Esophagus squamous epithelium (tissue), 5 donors: ENCODE measurements around the gene PFKP. TPM values are rescaled to one million over a fixed set of nuclear protein-coding genes. Genes with fewer than 3 reads are reported as not detected.

Experiments used
- DNase-seq: peaks from one replicate; lab custom pipeline; 2025; lab: John Stamatoyannopoulos, UW
- H3K27ac ChIP-seq, 4 donors: fragments of 200-600 bp; sonication (generic); one replicate each; pipeline ENCODE4 v1.5.1; 2016 to 2019; ENCODE audit warnings: mild to moderate bottlenecking in 1 of 4
- H3K27me3 ChIP-seq, 4 donors: fragments of 200-600 bp; sonication (generic); 1 replicate in 3 of 4; 2 replicates in 1 of 4; pipeline versions ENCODE4 v1.5.1 to v1.6.0; 2017 to 2021; ENCODE audit warnings: antibody characterized with exemption in 1 of 4
- H3K36me3 ChIP-seq, 3 donors: fragments of 200-600 bp; sonication (generic); one replicate each; pipeline ENCODE4 v1.5.1; 2016 to 2019
- H3K4me1 ChIP-seq, 3 donors: fragments of 200-600 bp; sonication (generic); one replicate each; pipeline ENCODE4 v1.5.1; 2017 to 2019
- H3K4me3 ChIP-seq, 4 donors: fragments of 200-600 bp; sonication (generic); 1 replicate in 3 of 4; 2 replicates in 1 of 4; pipeline ENCODE4 v1.5.1; 2016 to 2019; ENCODE audit warnings: mild to moderate bottlenecking in 2 of 4, moderate library complexity in 1 of 4
- H3K9me3 ChIP-seq, 3 donors: fragments of 200-600 bp; sonication (generic); one replicate each; pipeline ENCODE4 v1.5.1; 2016 to 2019
- CTCF ChIP-seq, 6 experiments: fragments of 450-650 bp in 4 of 6; fragments of 200-600 bp in 2 of 6; sonication (generic) in 2 of 6; IDR thresholded peaks; one replicate each; pipeline ENCODE4 v1.5.1; 2016 to 2019; ENCODE audit warnings: antibody characterized with exemption in 6 of 6, mild to moderate bottlenecking in 4 of 6, moderate library complexity in 4 of 6
- POLR2A ChIP-seq, 4 donors: fragments of 450-650 bp; IDR thresholded peaks; one replicate each; pipeline ENCODE4 v1.6.1; 2017; ENCODE audit warnings: antibody characterized with exemption in 4 of 4, mild to moderate bottlenecking in 4 of 4, moderate library complexity in 3 of 4
- WGBS, 2 donors: methylation state at CpG; one replicate each; pipeline ENCODE4 v1.1.5; 2018; 5-methylcytosine and 5-hydroxymethylcytosine counted together
- intact Hi-C: fragments of 100-400 bp; cut with DNase I; formaldehyde crosslinking; loops from one replicate; pipeline ENCODE4 v1.15.0; 2022
- total RNA-seq, 4 donors: library from RNA; depleted of rRNA; stranded (reverse); fragments of >200 nt; gene quantifications; one replicate each; pipeline ENCODE4 v1.1.0, GENCODE V29; 2016
- donor health status: DM: yes; HTN: yes; CAD: no.

Gene PFKP
- total RNA-seq, 4 donors from 2014 or later = 69.7 to 94.0 (median 86.4) TPM

GRCh38 chr10:3106928-3107425 lies 39.6 kb downstream of the PFKP start:
- Histone ChIP-seq H3K27me3 (no peaks in the 10 kb centered on the region), H3K27ac (peak overlapping the region; percentile 82 to 90 (median 88)), H3K9me3 (no peaks in the 10 kb centered on the region), H3K4me3 (peak overlapping the region in 2 of 4 donors; percentile 20 to 46), H3K4me1 (peaks cover 14 to 76% (median 33%) of the 10 kb centered on the region in 3 donors), H3K36me3 (peaks cover 7 to 79% (median 20%) of the 10 kb centered on the region in 3 donors)
- 22 to 37% methylated on average over 4 of the region's 5 CpGs for WGBS, 2 donors
- DNase-seq = no peak
- intact Hi-C loops = no loop called here
- TF ChIP-seq POLR2A (IDR thresholded peaks at IDR 0.05) (no peak), CTCF (IDR thresholded peaks at IDR 0.05) (no peak)

GRCh38 chr10:3107426-3107961 lies 40.1 kb downstream of the PFKP start:
- Histone ChIP-seq H3K4me1 (peaks cover 12 to 73% (median 33%) of the 10 kb centered on the region in 3 donors), H3K36me3 (peaks cover 7 to 81% (median 20%) of the 10 kb centered on the region in 3 donors), H3K9me3 (no peaks in the 10 kb centered on the region), H3K27ac (peak overlapping the region; percentile 82 to 90 (median 88)), H3K27me3 (no peaks in the 10 kb centered on the region), H3K4me3 (peak overlapping the region in 2 of 4 donors; percentile 20 to 46)
- TF ChIP-seq POLR2A (IDR thresholded peaks at IDR 0.05) = peak in 1 of 4 donors; percentile 13
- no peak for TF ChIP-seq CTCF (IDR thresholded peaks at IDR 0.05)
- WGBS, 2 donors = 15 to 62% methylated on average over 16 to 20 of the region's 22 CpGs
- no peak for DNase-seq
- intact Hi-C loops = no loop called here

- Histone ChIP-seq H3K36me3 (peaks cover 7 to 82% (median 20%) of the 10 kb centered on the region in 3 donors), H3K9me3 (no peaks in the 10 kb centered on the region), H3K27me3 (no peaks in the 10 kb centered on the region), H3K27ac (peak overlapping the region; percentile 82 to 90 (median 88)), H3K4me3 (peak overlapping the region in 1 of 4 donors; percentile 46), H3K4me1 (peaks cover 8 to 68% (median 29%) of the 10 kb centered on the region in 3 donors)
- intact Hi-C loops = no loop called here
- TF ChIP-seq POLR2A (IDR thresholded peaks at IDR 0.05) (no peak), CTCF (IDR thresholded peaks at IDR 0.05) (no peak)
- 74 to 81% methylated on average over 8 of the region's 8 CpGs for WGBS, 2 donors
- no peak for DNase-seq
Measured at GRCh38 chr10:3108033-3108432, 40.7 kb downstream of the PFKP start.

- intact Hi-C loops = no loop called here
- Histone ChIP-seq H3K27me3 (no peaks in the 10 kb centered on the region), H3K36me3 (peaks cover 7 to 82% (median 21%) of the 10 kb centered on the region in 3 donors), H3K4me3 (no peak overlapping the region), H3K9me3 (no peaks in the 10 kb centered on the region), H3K27ac (peak overlapping the region in 3 of 4 donors; percentile 29 to 90 (median 89)), H3K4me1 (peaks cover 5 to 62% (median 24%) of the 10 kb centered on the region in 3 donors)
- 92 to 97% methylated on average over 15 to 19 of the region's 21 CpGs for WGBS, 2 donors
- DNase-seq = no peak
- TF ChIP-seq POLR2A (IDR thresholded peaks at IDR 0.05) (no peak), CTCF (IDR thresholded peaks at IDR 0.05) (no peak)
Measured at GRCh38 chr10:3108575-3109105, 41.3 kb downstream of the PFKP start.

GRCh38 chr10:3109196-3109595 lies 41.8 kb downstream of the PFKP start:
- Histone ChIP-seq H3K4me3 (no peak overlapping the region), H3K27ac (peak overlapping the region in 1 of 4 donors; percentile 47), H3K9me3 (no peaks in the 10 kb centered on the region), H3K4me1 (peaks cover 5 to 56% (median 22%) of the 10 kb centered on the region in 3 donors), H3K36me3 (peaks cover 7 to 82% (median 23%) of the 10 kb centered on the region in 3 donors), H3K27me3 (no peaks in the 10 kb centered on the region)
- intact Hi-C loops = no loop called here
- WGBS, 2 donors = 95 to 99% methylated on average over 8 to 11 of the region's 21 CpGs
- TF ChIP-seq POLR2A (IDR thresholded peaks at IDR 0.05) (no peak), CTCF (IDR thresholded peaks at IDR 0.05) (no peak)
- DNase-seq = no peak
